ENCODE results near the gene SIPA1L3. TPM values are rescaled to one million over a fixed set of nuclear protein-coding genes. Genes with fewer than 3 reads are reported as not detected.

The SIPA1L3 gene
- total RNA-seq, 1 experiment from 2014 or later: 19.9 TPM

- Histone ChIP-seq H3K27me3 (replicated peaks; ENCODE audit: insufficient read depth, low read depth, low read length, poor library complexity) (no peaks in the 10 kb centered on the region), H3K27ac (ENCODE audit: low read depth, low read length, poor library complexity, severe bottlenecking) (no peak overlapping the region), H3K4me3 (ENCODE audit: low read depth, low read length, poor library complexity, severe bottlenecking) (no peak overlapping the region), H3K36me3 (ENCODE audit: insufficient read depth, low read length, poor library complexity, severe bottlenecking) (no peaks in the 10 kb centered on the region), H3K4me1 (ENCODE audit: insufficient read depth, low read length, poor library complexity, severe bottlenecking) (peaks cover 22% of the 10 kb centered on the region), H3K9me3 (ENCODE audit: low read depth, low read length, poor library complexity, severe bottlenecking) (no peaks in the 10 kb centered on the region)
- POLR2A ChIA-PET (ENCODE audit: low non-redundant PET): no interaction called here
- TF ChIP-seq EZH2 (IDR thresholded peaks at IDR 0.05; ENCODE audit: borderline replicate concordance, low read depth, low read length, poor library complexity, severe bottlenecking): no peak
- no peak for TF ChIP-seq CTCF (conservative IDR thresholded peaks at IDR 0.05; ENCODE audit: low read depth, low read length)
- CTCF ChIA-PET: no interaction called here
- BruUV-seq (replicated peaks): no TSS peak
- intact Hi-C loops (cut with micrococcal nuclease; ENCODE audit: unreplicated experiment): no loop called here
- DNase-seq (ENCODE audit: low spot score): no peak
These were observed 99.5 kb downstream of the SIPA1L3 start for GRCh38 chr19:38006361-38007045.

GRCh38 chr19:38009650-38010242 is 102.7 kb downstream of the SIPA1L3 start:
- ChIA-PET CTCF (no interaction called here), POLR2A (ENCODE audit: low non-redundant PET) (no interaction called here)
- TF ChIP-seq CTCF (conservative IDR thresholded peaks at IDR 0.05; ENCODE audit: low read depth, low read length) (no peak), EZH2 (IDR thresholded peaks at IDR 0.05; ENCODE audit: borderline replicate concordance, low read depth, low read length, poor library complexity, severe bottlenecking) (no peak)
- Histone ChIP-seq H3K4me1 (ENCODE audit: insufficient read depth, low read length, poor library complexity, severe bottlenecking) (peaks cover 8% of the 10 kb centered on the region), H3K9me3 (ENCODE audit: low read depth, low read length, poor library complexity, severe bottlenecking) (no peaks in the 10 kb centered on the region), H3K36me3 (ENCODE audit: insufficient read depth, low read length, poor library complexity, severe bottlenecking) (no peaks in the 10 kb centered on the region), H3K4me3 (ENCODE audit: low read depth, low read length, poor library complexity, severe bottlenecking) (no peak overlapping the region), H3K27me3 (replicated peaks; ENCODE audit: insufficient read depth, low read depth, low read length, poor library complexity) (no peaks in the 10 kb centered on the region), H3K27ac (ENCODE audit: low read depth, low read length, poor library complexity, severe bottlenecking) (no peak overlapping the region)
- DNase-seq (ENCODE audit: low spot score): no peak
- BruUV-seq (replicated peaks): no TSS peak
- intact Hi-C loops (cut with micrococcal nuclease; ENCODE audit: unreplicated experiment): no loop called here

GRCh38 chr19:38011426-38011825 is 104.4 kb downstream of the SIPA1L3 start:
- ChIA-PET POLR2A (ENCODE audit: low non-redundant PET) (no interaction called here), CTCF (no interaction called here)
- H3K36me3 ChIP-seq (ENCODE audit: insufficient read depth, low read length, poor library complexity, severe bottlenecking): no peaks in the 10 kb centered on the region
- DNase-seq (ENCODE audit: low spot score): no peak
- BruUV-seq (replicated peaks): no TSS peak
- no peak overlapping the region for H3K27ac ChIP-seq (ENCODE audit: low read depth, low read length, poor library complexity, severe bottlenecking)
- H3K4me1 ChIP-seq (ENCODE audit: insufficient read depth, low read length, poor library complexity, severe bottlenecking): no peaks in the 10 kb centered on the region
- H3K27me3 ChIP-seq (replicated peaks; ENCODE audit: insufficient read depth, low read depth, low read length, poor library complexity): no peaks in the 10 kb centered on the region
- intact Hi-C loops (cut with micrococcal nuclease; ENCODE audit: unreplicated experiment): no loop called here
- H3K4me3 ChIP-seq (ENCODE audit: low read depth, low read length, poor library complexity, severe bottlenecking): no peak overlapping the region
- TF ChIP-seq CTCF (conservative IDR thresholded peaks at IDR 0.05; ENCODE audit: low read depth, low read length): no peak
- no peak for TF ChIP-seq EZH2 (IDR thresholded peaks at IDR 0.05; ENCODE audit: borderline replicate concordance, low read depth, low read length, poor library complexity, severe bottlenecking)
- no peaks in the 10 kb centered on the region for H3K9me3 ChIP-seq (ENCODE audit: low read depth, low read length, poor library complexity, severe bottlenecking)

Measured in A673 (cell line).